ENCODE measurements around the gene ARRB1. TPM values are rescaled to one million over a fixed set of nuclear protein-coding genes. Genes with fewer than 3 reads are reported as not detected.

The ARRB1 gene
- total RNA-seq, 1 experiment from 2014 or later, result 116 TPM

GRCh38 chr11:75277991-75278790 is 73.3 kb downstream of the ARRB1 start:
- H3K4me1 ChIP-seq, result peaks cover 34% of the 10 kb centered on the region
- POLR2A ChIA-PET, result no interaction called here
- H3K27me3 ChIP-seq (replicated peaks; ENCODE audit: control insufficient read depth, insufficient read depth, low read length), result no peaks in the 10 kb centered on the region
- Mint-ChIP-seq H3K36me3 (ENCODE audit: insufficient read depth, unreplicated experiment) (peaks cover 70% of the 10 kb centered on the region), H3K4me3 (ENCODE audit: unreplicated experiment) (no peak overlapping the region), H3K4me1 (ENCODE audit: low read depth, unreplicated experiment) (peaks cover 32% of the 10 kb centered on the region), H3K27me3 (ENCODE audit: insufficient read depth, unreplicated experiment) (no peaks in the 10 kb centered on the region), H3K27ac (ENCODE audit: unreplicated experiment) (peak overlapping the region; percentile 88), H3K9me3 (ENCODE audit: unreplicated experiment) (no peaks in the 10 kb centered on the region)
- intact Hi-C loops (cut with micrococcal nuclease; ENCODE audit: unreplicated experiment), result no loop called here
- H3K36me3 ChIP-seq (ENCODE audit: control insufficient read depth, insufficient read depth, low read length), result peaks cover 8% of the 10 kb centered on the region
- no TSS peak for BruUV-seq (replicated peaks)
- H3K9me3 ChIP-seq, result no peaks in the 10 kb centered on the region
- peak in 1 of 2 experiments; percentile 36 for DNase-seq
- TF ChIP-seq CTCF (IDR thresholded peaks at IDR 0.05; ENCODE audit: insufficient read depth in 1 of 2, low read depth in 1 of 2, low read length in 1 of 2, severe bottlenecking in 1 of 2, unreplicated experiment in 1 of 2), result no peak
- CTCF ChIA-PET, result interaction anchor here (1.6 to 2.2 kb wide), 2 partner anchors 8 to 153 kb away, joined by 5 to 14 read pairs; no protein-coding TSS in a partner anchor
- H3K4me3 ChIP-seq (ENCODE audit: low read depth, low read length), result no peak overlapping the region

- Mint-ChIP-seq H3K4me1 (ENCODE audit: low read depth, unreplicated experiment) (peaks cover 32% of the 10 kb centered on the region), H3K27ac (ENCODE audit: unreplicated experiment) (peak overlapping the region; percentile 45), H3K36me3 (ENCODE audit: insufficient read depth, unreplicated experiment) (peaks cover 73% of the 10 kb centered on the region), H3K4me3 (ENCODE audit: unreplicated experiment) (no peak overlapping the region), H3K27me3 (ENCODE audit: insufficient read depth, unreplicated experiment) (no peaks in the 10 kb centered on the region), H3K9me3 (ENCODE audit: unreplicated experiment) (no peaks in the 10 kb centered on the region)
- Histone ChIP-seq H3K9me3 (no peaks in the 10 kb centered on the region), H3K27me3 (replicated peaks; ENCODE audit: control insufficient read depth, insufficient read depth, low read length) (no peaks in the 10 kb centered on the region), H3K36me3 (ENCODE audit: control insufficient read depth, insufficient read depth, low read length) (peaks cover 10% of the 10 kb centered on the region), H3K4me1 (peaks cover 34% of the 10 kb centered on the region), H3K4me3 (ENCODE audit: low read depth, low read length) (no peak overlapping the region)
- intact Hi-C loops (cut with micrococcal nuclease; ENCODE audit: unreplicated experiment), result no loop called here
- ChIA-PET POLR2A (no interaction called here), CTCF (interaction anchor here (1.1 to 1.4 kb wide), 2 partner anchors 29 to 35 kb away, joined by 3 read pairs; no protein-coding TSS in a partner anchor)
- no TSS peak for BruUV-seq (replicated peaks)
- TF ChIP-seq CTCF (IDR thresholded peaks at IDR 0.05; ENCODE audit: insufficient read depth in 1 of 2, low read depth in 1 of 2, low read length in 1 of 2, severe bottlenecking in 1 of 2, unreplicated experiment in 1 of 2), result no peak
- DNase-seq, result peak in 1 of 2 experiments; percentile 29
Measured at GRCh38 chr11:75277211-75277805, 74.2 kb downstream of the ARRB1 start.

GRCh38 chr11:75276686-75277085 is 74.8 kb downstream of the ARRB1 start:
- CTCF ChIA-PET, result interaction anchor here (1.0 to 1.4 kb wide), 3 partner anchors 20 to 34 kb away, joined by 3 read pairs; no protein-coding TSS in a partner anchor
- Mint-ChIP-seq H3K4me3 (ENCODE audit: unreplicated experiment) (no peak overlapping the region), H3K27ac (ENCODE audit: unreplicated experiment) (no peak overlapping the region), H3K4me1 (ENCODE audit: low read depth, unreplicated experiment) (peaks cover 30% of the 10 kb centered on the region), H3K27me3 (ENCODE audit: insufficient read depth, unreplicated experiment) (no peaks in the 10 kb centered on the region), H3K36me3 (ENCODE audit: insufficient read depth, unreplicated experiment) (peaks cover 72% of the 10 kb centered on the region), H3K9me3 (ENCODE audit: unreplicated experiment) (no peaks in the 10 kb centered on the region)
- peak in 1 of 2 experiments; percentile 32 for DNase-seq
- no TSS peak for BruUV-seq (replicated peaks)
- TF ChIP-seq CTCF (IDR thresholded peaks at IDR 0.05; ENCODE audit: insufficient read depth in 1 of 2, low read depth in 1 of 2, low read length in 1 of 2, severe bottlenecking in 1 of 2, unreplicated experiment in 1 of 2), result no peak
- Histone ChIP-seq H3K36me3 (ENCODE audit: control insufficient read depth, insufficient read depth, low read length) (peaks cover 10% of the 10 kb centered on the region), H3K4me1 (peaks cover 32% of the 10 kb centered on the region), H3K4me3 (ENCODE audit: low read depth, low read length) (no peak overlapping the region), H3K9me3 (no peaks in the 10 kb centered on the region), H3K27me3 (replicated peaks; ENCODE audit: control insufficient read depth, insufficient read depth, low read length) (no peaks in the 10 kb centered on the region)
- POLR2A ChIA-PET, result no interaction called here
- intact Hi-C loops (cut with micrococcal nuclease; ENCODE audit: unreplicated experiment), result no loop called here

Measured in Caco-2 (cell line).